ENCODE data around the gene SUMF2.
"Not testable (repeated sequence)": the region's sequence is repeated elsewhere in the genome, so short reads cannot be mapped to it uniquely, and the experiment has no call there.

SUMF2 gene

GRCh38 chr7:56063882-56064625 is at the start of gene SUMF2:
Gene SUMF2, plus strand, starts transcription at chr7:56064286. Its CDS starts 26 bp downstream, at chr7:56064312.
- peak; percentile 34 to 94 (median 84) for DNase-seq

- not testable (repeated sequence) for DNase-seq
Observed at GRCh38 chr7:56017015-56017414, 47.1 kb upstream of the SUMF2 start.

- DNase-seq, result no peak
Observed at GRCh38 chr7:56019501-56019900, 44.6 kb upstream of the SUMF2 start.

- DNase-seq, result no peak
Observed at GRCh38 chr7:56023500-56023899, 40.6 kb upstream of the SUMF2 start.

DNA sequence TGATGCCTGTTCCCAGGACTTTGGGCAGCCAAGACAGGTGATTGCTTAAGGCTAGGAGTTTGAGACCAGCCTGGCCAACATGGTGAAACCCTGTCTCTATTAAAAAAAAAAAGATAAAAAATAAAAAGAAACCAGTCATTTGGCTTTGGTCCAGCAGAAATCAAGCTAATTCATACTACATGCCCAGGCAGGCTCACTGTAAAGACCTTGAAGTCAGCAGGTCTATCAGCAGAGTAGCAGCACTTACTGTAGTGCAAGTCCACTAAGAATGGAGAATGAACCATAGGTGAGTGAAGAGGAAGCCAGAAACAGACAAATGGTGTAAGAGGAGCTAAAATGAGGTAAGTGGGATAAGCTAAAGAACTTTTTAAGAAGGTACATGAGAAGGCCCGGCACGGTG is 37.5 kb upstream of the SUMF2 start:
- DNase-seq, result no peak

DNA sequence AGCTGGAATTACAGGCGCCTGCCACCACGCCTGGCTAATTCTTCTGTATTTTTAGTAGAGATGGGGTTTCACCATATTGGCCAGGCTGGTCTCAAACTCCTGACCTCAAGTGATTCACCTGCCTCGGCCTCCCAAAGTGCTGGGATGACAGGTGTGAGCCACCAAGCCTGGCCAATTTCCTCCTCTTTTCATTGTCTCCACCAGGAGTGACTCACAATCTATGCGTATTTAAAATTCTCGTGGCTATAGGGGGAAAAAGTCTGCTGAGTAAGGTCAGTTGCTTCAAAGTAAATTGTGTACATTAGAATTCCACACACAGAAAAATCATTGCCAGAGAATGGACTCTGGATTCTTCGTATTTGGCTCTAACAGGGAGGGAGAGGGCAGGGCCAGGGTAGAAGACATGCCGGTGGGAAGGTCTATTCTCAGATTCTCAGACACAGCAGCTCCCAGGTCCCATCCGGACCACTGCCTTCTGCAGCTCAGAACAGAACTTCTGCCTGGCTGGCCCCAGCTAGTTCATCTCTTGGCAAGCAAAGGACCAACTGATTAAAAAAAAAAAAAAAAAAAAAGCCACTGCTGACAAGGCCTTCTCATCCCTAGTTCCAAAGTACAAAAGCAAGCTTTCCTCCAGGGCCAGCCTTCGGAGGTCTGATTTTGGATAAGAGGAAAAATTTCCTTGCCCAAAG is 35.0 kb upstream of the SUMF2 start:
- DNase-seq, result no peak

- no peak for DNase-seq
Observed at GRCh38 chr7:56030340-56030739, 33.7 kb upstream of the SUMF2 start.

DNA sequence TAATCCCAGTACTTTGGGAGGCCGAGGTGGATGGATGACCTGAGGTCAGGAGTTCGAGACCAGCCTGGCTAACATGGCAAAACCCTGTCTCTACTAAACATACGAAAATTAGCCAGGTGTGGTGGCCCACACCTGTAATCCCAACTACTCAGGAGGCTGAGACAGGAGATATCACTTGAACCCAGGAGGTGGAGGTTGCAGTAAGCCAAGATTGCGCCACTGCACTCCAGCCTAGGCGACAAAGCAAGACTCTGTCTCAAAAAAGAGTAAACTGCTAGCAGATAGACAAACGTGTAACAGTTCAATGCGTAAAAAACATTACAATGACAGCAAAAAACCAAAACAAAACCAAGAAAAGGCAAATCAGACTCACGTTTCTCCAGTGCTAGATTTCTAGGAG is 32.5 kb upstream of the SUMF2 start:
- not testable (repeated sequence) for DNase-seq

GRCh38 chr7:56032578-56032977 is 31.5 kb upstream of the SUMF2 start:
- DNase-seq, result not testable (repeated sequence)

GRCh38 chr7:56033671-56034432 is 30.2 kb upstream of the SUMF2 start:
- DNase-seq, result peak in 43 of 56 donors; percentile 6 to 64 (median 34)

GRCh38 chr7:56040730-56041129 is 23.4 kb upstream of the SUMF2 start:
- no peak for DNase-seq

- DNase-seq, result not testable (repeated sequence)
Observed at GRCh38 chr7:56045758-56046157, 18.3 kb upstream of the SUMF2 start.

- DNase-seq, result no peak
Observed at GRCh38 chr7:56046721-56047445, 17.2 kb upstream of the SUMF2 start.

DNA sequence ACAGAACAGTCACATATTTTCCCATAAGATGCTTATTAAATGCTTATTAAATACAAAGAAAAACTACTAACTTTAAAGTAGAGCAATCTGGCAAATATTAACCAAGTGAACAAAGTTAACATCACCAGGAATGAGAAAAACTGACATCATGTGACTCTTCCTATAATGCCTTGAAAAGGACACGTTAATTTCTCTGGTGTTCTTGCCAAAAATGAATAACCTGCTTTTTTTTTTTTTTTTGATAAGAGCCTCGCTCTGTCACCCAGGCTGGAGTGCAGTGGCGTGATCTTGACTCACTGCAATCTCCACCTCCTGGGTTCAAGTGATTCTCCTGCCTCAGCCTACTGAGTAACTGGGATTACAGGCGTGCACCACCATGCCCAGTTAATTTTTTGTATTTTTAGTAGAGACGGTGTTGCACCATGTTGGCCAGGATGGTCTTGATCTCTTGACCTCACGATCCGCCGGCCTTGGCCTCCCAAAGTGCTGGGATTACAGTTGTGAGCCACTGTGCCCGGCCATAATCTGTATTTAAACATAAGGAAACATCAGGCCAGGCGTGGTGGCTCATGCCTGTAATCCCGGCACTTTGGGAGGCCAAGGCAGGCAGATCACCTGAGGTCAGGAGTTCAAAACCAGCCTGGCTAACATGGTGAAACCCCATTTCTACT is 16.5 kb upstream of the SUMF2 start:
- DNase-seq, result not testable (repeated sequence)

DNA sequence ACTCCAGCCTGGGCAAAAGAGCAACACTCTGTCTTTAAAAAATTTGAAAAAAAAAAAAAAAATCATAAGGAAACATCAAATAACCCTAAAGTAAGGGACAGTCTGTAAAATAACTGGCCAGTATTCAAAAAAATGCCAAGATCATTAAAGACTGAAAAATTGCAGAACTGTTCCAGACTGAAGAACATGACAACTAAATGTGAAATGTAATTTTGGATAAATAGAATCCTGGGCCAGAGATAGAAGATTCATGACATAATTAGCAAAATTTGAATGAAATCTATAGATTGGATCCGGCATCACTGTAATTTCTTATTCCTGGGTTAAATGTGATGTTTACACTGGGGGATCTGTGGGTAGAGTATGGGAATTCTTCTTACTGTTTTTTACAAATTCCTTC is 15.8 kb upstream of the SUMF2 start:
- DNase-seq, result no peak

DNA sequence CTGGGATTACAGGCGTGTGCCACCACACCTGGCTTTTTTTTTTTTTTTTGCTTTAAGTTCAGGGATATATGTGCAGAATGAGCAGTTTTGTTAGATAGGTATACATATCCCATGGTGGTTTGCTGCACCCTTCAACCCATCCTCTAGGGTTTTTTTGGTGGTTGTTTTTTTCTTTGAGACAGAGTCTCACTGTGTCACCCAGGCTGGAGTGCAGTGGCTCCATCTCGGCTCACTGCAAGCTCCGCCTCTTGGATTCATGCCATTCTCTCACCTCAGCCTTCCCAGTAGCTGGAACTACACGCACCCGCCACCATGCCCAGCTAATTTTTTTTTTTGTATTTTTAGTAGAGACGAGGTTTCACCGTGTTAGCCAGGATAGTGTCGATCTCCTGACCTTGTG is 15.3 kb upstream of the SUMF2 start:
- not testable (repeated sequence) for DNase-seq

DNA sequence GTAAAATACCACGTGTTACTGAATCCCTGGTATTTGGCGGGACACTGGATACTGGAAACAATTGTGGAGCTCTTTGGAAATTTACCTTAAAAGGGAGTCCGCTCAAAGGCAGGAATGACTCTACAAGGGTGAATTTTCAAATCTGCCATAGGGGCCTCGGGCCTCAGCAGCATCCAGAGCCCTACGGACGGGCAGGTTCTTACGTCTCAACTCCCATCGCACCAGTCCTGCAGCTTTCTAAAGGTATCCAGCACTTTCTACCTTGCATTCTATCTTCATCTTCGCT is 13.1 kb upstream of the SUMF2 start:
- DNase-seq, result no peak

GRCh38 chr7:56051339-56052191 is 12.5 kb upstream of the SUMF2 start, which contains the start of the genes CCT6A and PSPH:
Gene CCT6A, plus strand, starts transcription at chr7:56051765. Its CDS starts 84 bp downstream, at chr7:56051849.
Gene PSPH, minus strand, starts transcription at chr7:56051444. Its CDS starts 30,232 bp downstream, at chr7:56021212.
- DNase-seq, result peak; percentile 60 to 99 (median 96)

GRCh38 chr7:56053379-56053778 is 10.7 kb upstream of the SUMF2 start:
- DNase-seq, result no peak

GRCh38 chr7:56053993-56054392 is 10.1 kb upstream of the SUMF2 start:
- DNase-seq, result no peak
